Peyer's patch (tissue), 4 donors: ENCODE results near the gene RIC3.

Source experiments
- CTCF ChIP-seq, 6 experiments: fragments of 450-650 bp in 4 of 6; fragments of 200-600 bp in 2 of 6; sonication (generic) in 1 of 6; IDR thresholded peaks; one replicate each; pipeline ENCODE4 v1.5.1; 2017 to 2019; ENCODE audit warnings: antibody characterized with exemption in 6 of 6, mild to moderate bottlenecking in 3 of 6, moderate library complexity in 1 of 6
- POLR2A ChIP-seq, 2 donors: fragments of 450-650 bp; IDR thresholded peaks; one replicate each; pipeline ENCODE4 v1.5.1; 2017; ENCODE audit warnings: antibody characterized with exemption in 2 of 2, mild to moderate bottlenecking in 2 of 2, moderate library complexity in 2 of 2

- no peak for TF ChIP-seq POLR2A (IDR thresholded peaks at IDR 0.05)
- TF ChIP-seq CTCF (IDR thresholded peaks at IDR 0.05), result no peak
These were observed 87.1 kb downstream of the RIC3 start for GRCh38 chr11:8081591-8082250.
